Esophagus squamous epithelium (tissue), 4 donors: Measurements from ENCODE around the gene SLC7A9.
"Not testable (repeated sequence)": the region's sequence is repeated elsewhere in the genome, so short reads cannot be mapped to it uniquely, and the experiment has no call there.

ENCODE experiments used
- POLR2A ChIP-seq, 4 donors: fragments of 450-650 bp; IDR thresholded peaks; one replicate each; pipeline ENCODE4 v1.6.1; 2017; ENCODE audit warnings: antibody characterized with exemption in 4 of 4, mild to moderate bottlenecking in 4 of 4, moderate library complexity in 3 of 4
- TF ChIP-seq, protein P1 (sequence below), 6 experiments: fragments of 450-650 bp in 4 of 6; fragments of 200-600 bp in 2 of 6; sonication (generic) in 2 of 6; IDR thresholded peaks; one replicate each; pipeline ENCODE4 v1.5.1; 2016 to 2019; ENCODE audit warnings: antibody characterized with exemption in 6 of 6, mild to moderate bottlenecking in 4 of 6, moderate library complexity in 4 of 6

DNA sequence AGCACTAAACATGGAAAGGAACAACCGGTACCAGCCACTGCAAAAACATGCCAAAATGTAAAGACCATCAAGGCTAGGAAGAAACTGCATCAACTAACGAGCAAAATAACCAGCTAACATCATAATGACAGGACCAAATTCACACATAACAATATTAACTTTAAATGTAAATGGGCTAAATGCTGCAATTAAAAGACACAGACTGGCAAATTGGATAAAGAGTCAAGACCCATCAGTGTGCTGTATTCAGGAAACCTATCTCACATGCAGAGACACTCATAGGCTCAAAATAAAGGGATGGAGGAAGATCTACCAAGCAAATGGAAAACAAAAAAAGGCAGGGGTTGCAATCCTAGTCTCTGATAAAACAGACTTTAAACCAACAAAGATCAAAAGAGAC lies 21.5 kb downstream of the SLC7A9 start:
- TF ChIP-seq, protein P1, sequence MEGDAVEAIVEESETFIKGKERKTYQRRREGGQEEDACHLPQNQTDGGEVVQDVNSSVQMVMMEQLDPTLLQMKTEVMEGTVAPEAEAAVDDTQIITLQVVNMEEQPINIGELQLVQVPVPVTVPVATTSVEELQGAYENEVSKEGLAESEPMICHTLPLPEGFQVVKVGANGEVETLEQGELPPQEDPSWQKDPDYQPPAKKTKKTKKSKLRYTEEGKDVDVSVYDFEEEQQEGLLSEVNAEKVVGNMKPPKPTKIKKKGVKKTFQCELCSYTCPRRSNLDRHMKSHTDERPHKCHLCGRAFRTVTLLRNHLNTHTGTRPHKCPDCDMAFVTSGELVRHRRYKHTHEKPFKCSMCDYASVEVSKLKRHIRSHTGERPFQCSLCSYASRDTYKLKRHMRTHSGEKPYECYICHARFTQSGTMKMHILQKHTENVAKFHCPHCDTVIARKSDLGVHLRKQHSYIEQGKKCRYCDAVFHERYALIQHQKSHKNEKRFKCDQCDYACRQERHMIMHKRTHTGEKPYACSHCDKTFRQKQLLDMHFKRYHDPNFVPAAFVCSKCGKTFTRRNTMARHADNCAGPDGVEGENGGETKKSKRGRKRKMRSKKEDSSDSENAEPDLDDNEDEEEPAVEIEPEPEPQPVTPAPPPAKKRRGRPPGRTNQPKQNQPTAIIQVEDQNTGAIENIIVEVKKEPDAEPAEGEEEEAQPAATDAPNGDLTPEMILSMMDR (IDR thresholded peaks at IDR 0.05), result not testable (repeated sequence)
- not testable (repeated sequence) for TF ChIP-seq POLR2A (IDR thresholded peaks at IDR 0.05)
